Muscle layer of duodenum (tissue), 2 donors: ENCODE results near the gene NDOR1.

Experiments
- H3K27ac ChIP-seq: one replicate; pipeline ENCODE4 v1.7.0; 2013; ENCODE audit warnings: mild to moderate bottlenecking, low read length
- H3K27me3 ChIP-seq: one replicate; pipeline ENCODE4 v1.7.0; 2013; ENCODE audit warnings: low read depth, mild to moderate bottlenecking, control low read depth, low read length
- H3K36me3 ChIP-seq, 2 donors: one replicate each; pipeline ENCODE4 v1.7.0; 2013; ENCODE audit warnings: low read length in 2 of 2, control low read depth in 1 of 2, mild to moderate bottlenecking in 1 of 2; ENCODE audit not compliant: insufficient read depth in 2 of 2, control insufficient read depth in 1 of 2
- H3K4me1 ChIP-seq, 2 donors: one replicate each; pipeline ENCODE4 v1.7.0; 2013; ENCODE audit warnings: low read length in 2 of 2, mild to moderate bottlenecking in 2 of 2, control low read depth in 1 of 2, moderate library complexity in 1 of 2; ENCODE audit not compliant: insufficient read depth in 2 of 2, control insufficient read depth in 1 of 2
- H3K4me3 ChIP-seq, 2 donors: one replicate each; pipeline ENCODE4 v1.7.0; 2013; ENCODE audit warnings: low read length in 2 of 2, low read depth in 1 of 2, mild to moderate bottlenecking in 1 of 2
- H3K9me3 ChIP-seq, 2 donors: one replicate each; pipeline ENCODE4 v1.7.0; 2013; ENCODE audit warnings: low read length in 2 of 2, control low read depth in 1 of 2, mild to moderate bottlenecking in 1 of 2; ENCODE audit not compliant: control insufficient read depth in 1 of 2
- donor health status: healthy.

Gene NDOR1

DNA sequence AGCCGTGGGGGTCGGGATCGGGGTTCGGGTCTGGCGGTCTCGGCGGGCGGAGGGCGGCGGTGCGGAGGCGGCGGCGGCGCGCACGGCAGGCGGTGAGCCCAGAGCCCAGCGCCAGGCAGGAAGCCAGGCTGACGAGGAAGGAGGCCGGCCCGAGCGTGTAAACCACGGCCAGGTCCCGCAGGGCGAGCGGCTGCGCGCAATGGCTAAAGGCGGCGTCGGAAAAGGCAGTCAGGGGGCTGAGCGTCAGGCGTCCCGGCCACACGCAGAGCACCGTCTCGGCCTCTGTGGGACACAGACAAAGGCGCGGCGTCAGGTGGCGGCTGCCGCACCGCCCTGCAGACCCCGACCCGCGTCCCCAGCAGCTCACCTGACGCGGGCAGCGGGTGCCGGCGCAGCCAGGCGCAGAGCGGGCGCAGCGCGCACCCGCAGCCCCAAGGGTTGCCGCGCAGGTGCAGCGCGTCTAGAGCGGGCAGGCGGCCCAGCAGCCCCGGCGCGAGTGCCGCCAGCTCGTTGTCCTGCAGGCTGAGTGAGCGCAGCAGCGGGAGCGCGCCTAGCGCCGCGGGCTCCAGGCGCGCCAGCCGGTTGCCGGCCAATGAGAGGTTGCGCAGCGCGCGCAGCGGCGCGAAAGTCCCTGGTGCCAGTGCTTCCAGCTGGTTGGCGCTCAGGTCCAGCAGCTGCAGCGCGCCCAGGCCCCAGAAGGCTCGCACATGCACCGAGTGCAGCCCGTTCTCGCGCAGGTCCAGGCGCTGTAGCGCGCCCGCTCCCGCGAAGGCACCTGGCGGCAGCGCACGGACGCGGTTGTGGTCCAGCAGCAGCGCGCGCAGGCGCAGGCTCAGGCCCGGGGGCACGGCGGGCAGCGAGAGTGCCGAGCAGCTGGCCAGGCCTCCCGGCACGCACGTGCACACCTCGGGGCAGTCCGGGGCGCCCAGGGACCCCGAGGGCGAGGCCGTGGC, 36.3 kb upstream of the NDOR1 start:
- Histone ChIP-seq H3K27me3 (peaks cover 28% of the 10 kb centered on the region), H3K36me3 (no peaks in the 10 kb centered on the region), H3K4me1 (peaks cover 0 to 29% of the 10 kb centered on the region in 2 donors), H3K27ac (no peak overlapping the region), H3K9me3 (no peaks in the 10 kb centered on the region), H3K4me3 (peak overlapping the region in 1 of 2 donors; percentile 66)

DNA sequence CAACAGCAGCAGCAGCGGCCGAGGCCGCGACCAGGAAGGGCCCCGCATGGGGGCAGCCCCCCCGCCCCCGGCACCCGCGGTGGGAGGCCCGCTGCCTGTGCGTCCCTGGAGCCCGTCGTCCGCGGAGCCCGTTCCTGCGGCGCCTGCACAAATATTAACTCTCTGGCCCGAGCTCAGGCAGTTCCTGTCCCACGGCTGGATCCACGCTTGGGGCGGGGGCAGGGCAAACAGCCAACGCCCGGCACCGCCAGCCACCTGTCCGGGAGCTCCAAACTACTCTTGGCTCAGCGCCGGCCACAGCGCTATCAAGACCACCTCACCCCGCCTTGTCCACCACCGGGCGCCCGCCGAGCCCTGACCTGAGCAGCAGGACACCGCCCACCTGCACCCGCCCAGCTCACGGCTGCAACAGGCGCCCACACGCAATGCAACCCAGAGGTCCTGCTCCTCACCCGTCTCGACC, 35.6 kb upstream of the NDOR1 start, which contains the start of gene LRRC26:
Gene LRRC26, minus strand, starts transcription at position 156 of the 463 bp plus-strand sequence. Its CDS starts 108 bp downstream, at position 48.
- peaks cover 26% of the 10 kb centered on the region for H3K27me3 ChIP-seq
- no peak within 1 kb of the TSS for H3K27ac ChIP-seq
- peak within 1 kb of the TSS in 1 of 2 donors; percentile 66 for H3K4me3 ChIP-seq

DNA sequence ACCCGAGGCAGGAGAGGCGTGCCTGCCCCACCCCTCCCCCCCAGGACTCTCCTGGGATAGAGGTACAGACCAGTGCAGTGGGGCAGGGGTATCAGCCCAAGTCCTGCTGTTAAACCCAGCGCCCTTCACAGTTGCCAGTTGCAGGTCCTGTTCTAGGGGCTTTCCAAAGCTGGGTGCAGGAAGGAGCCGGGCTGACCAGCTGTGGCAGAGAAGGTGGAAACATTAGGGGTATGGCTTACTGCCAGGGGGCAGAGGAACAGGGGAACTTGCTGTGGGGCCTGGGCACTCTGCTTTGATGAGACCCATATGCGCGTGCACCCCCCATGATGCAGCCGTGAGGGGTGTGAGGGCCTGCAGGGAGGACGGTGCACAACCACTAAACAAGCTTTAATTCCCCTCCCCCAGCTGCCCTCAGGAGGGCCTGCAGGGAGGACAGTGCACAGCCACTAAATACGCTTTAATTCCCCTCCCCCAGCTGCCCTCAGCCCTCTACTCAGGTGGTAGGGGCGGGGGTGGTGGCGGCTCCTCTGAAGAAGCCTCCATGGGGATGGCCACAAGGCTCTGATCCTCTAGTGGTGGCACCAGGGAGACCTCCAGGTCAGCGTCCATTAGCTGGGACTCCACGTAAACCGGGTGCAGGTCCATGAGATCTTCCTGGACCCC, 34.9 kb upstream of the NDOR1 start:
- Histone ChIP-seq H3K4me1 (peaks cover 0 to 29% of the 10 kb centered on the region in 2 donors), H3K36me3 (no peaks in the 10 kb centered on the region), H3K9me3 (no peaks in the 10 kb centered on the region), H3K27me3 (peaks cover 23% of the 10 kb centered on the region), H3K4me3 (no peak overlapping the region), H3K27ac (no peak overlapping the region)

More for the DNA sequence above, 35.6 kb upstream of the NDOR1 start, which contains the start of gene LRRC26:
- peaks cover 0 to 29% of the 10 kb centered on the region in 2 donors for H3K4me1 ChIP-seq
- no peaks in the 10 kb centered on the region for H3K9me3 ChIP-seq
- no peaks in the 10 kb centered on the region for H3K36me3 ChIP-seq

DNA sequence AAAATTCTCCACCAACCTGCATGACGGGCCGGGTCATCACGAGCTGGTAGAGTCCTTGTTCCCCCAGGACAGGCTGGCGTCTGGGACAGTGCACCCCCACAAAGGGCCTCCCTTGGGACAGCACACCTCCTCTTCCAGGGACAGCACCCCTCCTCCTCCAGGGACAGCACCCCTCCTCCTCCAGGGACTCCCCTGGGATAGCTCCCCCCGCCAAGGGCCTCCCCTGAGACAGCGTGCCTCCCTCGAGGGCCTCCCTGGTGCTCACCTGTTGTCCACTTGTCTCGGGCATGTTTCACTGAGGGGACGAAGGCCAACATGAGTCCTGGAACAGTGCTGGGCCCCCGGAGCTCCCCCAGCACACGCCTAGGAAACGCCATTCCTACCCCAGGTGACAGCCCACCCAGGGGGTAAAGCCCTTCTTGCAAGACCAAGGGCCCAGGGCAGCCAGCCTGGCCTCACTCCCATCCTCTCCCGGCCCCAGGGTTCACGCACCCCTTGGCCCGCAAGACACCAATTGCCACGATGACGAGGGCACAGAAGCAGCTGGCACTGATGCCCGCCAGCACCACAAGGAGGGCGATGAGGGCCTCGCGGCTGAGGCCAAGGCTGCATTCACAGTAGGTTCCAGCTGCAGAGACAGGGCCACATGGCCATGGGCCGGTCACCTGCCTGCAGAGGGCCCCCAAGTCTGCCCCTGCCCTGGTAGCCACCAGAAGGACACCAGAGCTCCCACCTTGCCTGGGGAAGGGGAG, 34.2 kb upstream of the NDOR1 start:
- no peak overlapping the region for H3K27ac ChIP-seq
- H3K27me3 ChIP-seq: peaks cover 19% of the 10 kb centered on the region
- no peaks in the 10 kb centered on the region for H3K9me3 ChIP-seq
- H3K4me1 ChIP-seq: peaks cover 0 to 29% of the 10 kb centered on the region in 2 donors
- no peak overlapping the region for H3K4me3 ChIP-seq
- no peaks in the 10 kb centered on the region for H3K36me3 ChIP-seq

DNA sequence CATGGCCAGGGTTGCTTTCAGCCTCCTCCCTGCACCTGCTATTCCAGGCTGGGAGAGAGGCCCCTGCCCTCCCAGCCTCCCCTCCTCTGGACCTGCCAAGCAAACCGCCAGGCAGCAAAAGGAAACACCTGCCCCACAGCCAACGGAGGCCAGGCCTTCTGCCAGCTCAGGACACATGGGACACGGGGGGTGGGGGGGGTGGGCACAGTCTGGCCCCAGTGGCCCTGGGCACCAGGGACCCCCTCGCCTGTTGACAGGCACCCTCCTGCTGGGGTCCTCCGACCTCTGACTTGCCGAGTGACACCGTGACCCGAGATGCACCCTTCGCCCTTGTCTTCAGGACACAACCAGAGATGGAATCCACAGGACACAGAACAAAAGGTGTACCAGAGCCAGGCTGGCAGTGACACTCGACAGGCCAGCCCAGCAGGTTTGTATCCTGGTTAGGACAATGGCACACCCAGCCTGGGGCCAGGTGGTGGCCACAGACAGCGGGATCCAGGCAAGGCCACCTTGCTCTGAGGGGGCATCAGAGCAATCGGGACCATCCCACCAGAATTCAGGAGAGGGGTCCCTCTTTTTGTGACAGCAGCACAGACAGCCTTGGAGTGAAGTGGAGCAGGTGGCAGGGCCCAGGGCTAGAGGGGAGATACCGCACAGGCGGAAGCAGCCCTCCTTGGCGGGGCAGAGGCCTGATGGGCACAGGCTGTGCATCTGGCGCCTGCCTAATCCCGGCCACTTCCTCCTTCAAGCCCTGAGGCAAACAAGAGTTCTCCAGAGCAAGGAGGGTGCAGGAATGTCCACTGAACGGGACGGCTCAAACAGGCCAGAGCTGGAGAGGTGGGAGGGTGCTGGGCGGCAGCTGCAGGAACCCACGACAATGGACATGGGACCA, 32.4 kb upstream of the NDOR1 start:
- H3K27me3 ChIP-seq: peaks cover 13% of the 10 kb centered on the region
- H3K27ac ChIP-seq: no peak overlapping the region
- H3K4me3 ChIP-seq: no peak overlapping the region
- peaks cover 0 to 17% of the 10 kb centered on the region in 2 donors for H3K4me1 ChIP-seq
- H3K9me3 ChIP-seq: no peaks in the 10 kb centered on the region
- peaks cover 0 to 15% of the 10 kb centered on the region in 2 donors for H3K36me3 ChIP-seq

DNA sequence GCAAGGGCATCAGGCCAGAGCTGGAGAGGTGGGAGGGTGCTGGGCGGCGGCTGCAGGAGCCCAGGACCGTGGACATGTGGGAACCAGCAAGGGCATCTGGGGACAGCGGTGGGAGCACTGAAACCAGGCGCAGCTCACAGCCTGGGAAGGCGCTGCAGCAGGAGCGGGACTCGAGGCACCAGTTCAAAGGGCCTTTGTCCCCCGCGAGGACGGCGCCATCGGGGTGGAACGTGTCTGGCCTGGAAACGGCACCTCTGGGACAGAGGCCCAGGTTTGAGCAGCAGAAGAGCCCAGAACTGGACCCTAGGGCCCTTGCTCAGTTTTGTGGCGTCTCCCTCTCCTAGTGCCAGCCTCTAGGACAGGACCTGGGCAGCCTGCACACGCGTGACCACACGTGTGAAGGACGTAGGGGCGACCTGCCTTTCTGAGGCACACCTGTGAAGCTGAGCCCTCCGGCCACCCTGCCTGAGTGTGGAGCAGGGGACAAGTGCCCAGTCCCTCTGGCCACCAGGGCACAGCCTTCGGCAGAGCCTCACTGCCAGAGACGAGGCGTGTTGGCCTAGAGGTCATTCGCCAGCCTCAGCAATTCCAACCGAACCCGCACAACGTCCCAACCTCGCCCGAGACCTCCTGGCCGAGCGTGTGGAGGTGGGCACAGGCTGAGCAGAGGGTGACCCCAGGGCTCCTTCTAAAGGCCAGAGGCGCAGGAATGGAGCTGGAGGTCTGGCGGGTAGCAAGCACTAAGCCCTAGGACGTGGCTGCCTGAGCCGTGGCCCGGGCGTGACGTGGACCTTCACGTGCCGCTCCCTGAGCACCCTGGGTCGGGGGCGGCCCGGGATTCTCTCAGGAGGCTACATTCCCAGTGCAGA, 31.5 kb upstream of the NDOR1 start:
- H3K36me3 ChIP-seq: peaks cover 0 to 24% of the 10 kb centered on the region in 2 donors
- H3K27me3 ChIP-seq: peaks cover 13% of the 10 kb centered on the region
- H3K9me3 ChIP-seq: no peaks in the 10 kb centered on the region
- H3K27ac ChIP-seq: no peak overlapping the region
- H3K4me1 ChIP-seq: peaks cover 0 to 9% of the 10 kb centered on the region in 2 donors
- no peak overlapping the region for H3K4me3 ChIP-seq

DNA sequence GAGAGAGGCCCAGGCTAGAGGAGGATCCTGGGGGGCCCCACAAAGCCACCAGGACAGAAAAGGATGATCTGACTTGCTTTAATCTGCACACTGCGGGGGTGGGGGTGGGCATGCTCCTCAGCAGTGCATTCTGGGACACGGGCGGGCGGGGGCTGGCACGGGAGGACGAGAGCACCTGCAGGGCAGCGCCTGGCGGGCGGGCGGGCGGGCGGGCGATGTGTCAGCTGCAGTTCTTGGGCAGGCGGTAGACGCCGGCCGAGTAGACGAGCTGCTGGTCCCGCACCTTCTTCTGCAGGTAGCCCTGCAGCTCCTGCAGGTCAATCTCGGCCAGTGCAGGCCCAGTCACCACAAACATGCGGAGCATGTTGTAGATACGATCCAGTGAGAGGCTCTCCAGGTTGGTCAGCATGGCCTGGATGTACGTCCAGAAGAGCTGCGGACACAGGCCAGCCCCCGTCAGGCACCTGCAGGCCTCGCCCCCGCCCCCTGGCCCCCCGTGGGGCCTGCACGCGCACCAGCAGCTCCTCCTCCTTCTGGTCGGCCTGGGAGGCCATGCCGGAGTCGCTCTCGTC, 30.7 kb upstream of the NDOR1 start:
- H3K4me3 ChIP-seq: no peak overlapping the region
- peaks cover 7% of the 10 kb centered on the region for H3K27me3 ChIP-seq
- H3K36me3 ChIP-seq: peaks cover 2 to 32% of the 10 kb centered on the region in 2 donors

DNA sequence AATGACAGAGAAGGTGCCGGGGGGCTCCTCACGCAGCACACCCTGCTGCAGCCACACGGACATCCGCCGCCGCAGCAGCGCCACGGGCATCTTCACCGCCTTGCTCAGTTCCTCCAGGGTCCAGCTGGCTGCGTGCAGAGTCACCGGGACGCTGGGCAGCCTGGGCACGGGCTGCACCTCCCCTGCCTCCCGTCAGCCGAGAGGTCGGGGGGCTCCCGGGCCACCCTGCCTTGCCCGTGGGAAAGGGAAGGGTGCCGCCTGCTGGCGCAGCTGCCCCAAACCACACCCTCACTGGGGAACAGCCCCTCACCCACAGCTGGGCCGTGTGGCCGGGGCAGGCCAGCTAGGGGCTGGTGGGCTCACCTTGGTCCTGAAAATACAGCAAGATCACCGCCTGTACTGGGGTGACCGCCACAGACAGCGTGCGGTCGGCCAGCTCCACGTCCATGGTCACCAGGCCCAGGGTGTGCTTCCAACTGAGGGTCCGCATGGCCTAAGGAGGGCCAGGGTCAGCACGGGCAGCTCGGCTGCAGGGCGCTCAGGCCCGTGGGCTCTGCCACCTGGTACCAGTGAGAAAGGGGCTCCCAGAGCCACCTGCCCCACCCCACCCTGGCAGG, 30.0 kb upstream of the NDOR1 start:
- Histone ChIP-seq H3K4me1 (no peaks in the 10 kb centered on the region), H3K4me3 (no peak overlapping the region), H3K27ac (no peak overlapping the region), H3K36me3 (peaks cover 7 to 38% of the 10 kb centered on the region in 2 donors), H3K27me3 (peaks cover 7% of the 10 kb centered on the region), H3K9me3 (no peaks in the 10 kb centered on the region)

More for the DNA sequence above, 30.7 kb upstream of the NDOR1 start:
- no peak overlapping the region for H3K27ac ChIP-seq
- H3K4me1 ChIP-seq: peaks cover 0 to under 1% of the 10 kb centered on the region in 2 donors
- H3K9me3 ChIP-seq: no peaks in the 10 kb centered on the region
